Measurements from ENCODE around the gene PAX5.

The PAX5 gene

DNA sequence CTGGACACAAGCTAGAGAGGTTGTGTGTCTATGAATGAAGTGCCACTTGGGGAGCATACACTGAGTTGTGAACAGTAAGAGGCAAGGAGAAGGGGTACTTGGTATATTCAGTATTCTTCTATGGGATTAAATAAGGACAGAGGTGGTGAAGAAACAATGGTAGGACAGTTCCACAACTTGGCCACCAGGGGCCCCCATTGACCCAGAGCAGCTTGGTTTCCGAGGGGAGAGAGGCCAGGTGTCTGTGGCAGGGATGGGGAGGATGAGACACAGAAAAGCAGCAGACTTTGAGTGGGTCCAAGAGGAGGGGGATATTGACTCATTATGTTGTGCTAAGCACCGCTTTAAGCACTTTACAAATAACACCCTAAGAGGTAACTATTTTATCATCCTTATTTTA lies 240.8 kb downstream of the PAX5 start:
- no peak for DNase-seq

GRCh38 chr9:36791222-36791950 lies 242.7 kb downstream of the PAX5 start:
- no peak for DNase-seq

DNA sequence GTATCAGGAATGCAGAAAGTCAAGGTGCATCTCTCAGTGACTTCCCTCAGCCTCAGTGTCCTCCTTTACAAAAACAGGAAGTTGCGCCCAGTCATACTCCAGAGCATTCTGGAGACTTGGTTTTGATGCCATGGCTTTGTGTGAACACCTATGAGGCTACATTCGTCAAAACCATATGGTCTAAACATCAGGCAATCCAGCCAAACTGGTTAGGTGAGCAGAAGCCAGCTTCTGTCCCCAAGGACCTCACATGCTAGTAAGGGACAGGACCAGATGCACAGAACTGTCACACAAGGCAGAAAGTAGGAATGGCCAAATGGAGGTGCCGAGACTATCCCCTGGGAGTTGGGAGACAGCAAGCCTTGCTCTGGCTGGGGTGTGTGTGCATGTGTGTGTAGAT lies 244.2 kb downstream of the PAX5 start:
- no peak for DNase-seq

DNA sequence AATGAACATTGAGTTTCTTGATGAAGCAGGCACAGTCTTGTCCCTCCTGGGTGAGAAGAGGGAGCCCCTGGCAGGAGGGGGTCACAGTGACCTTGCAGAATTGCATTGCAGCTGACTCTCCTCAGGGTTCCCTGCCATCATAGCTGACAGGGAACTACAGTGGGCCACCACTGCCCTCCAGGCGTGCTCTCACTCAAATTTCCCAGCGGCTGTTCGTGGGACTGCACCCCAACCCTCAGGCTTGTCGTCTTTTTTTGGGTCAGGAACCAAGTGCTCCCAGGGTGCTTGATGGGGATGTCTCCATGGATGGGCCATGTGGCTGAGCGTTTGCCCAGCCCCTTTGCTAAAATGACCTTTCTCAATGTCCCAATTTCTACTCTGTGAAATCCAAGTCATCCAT lies 245.5 kb downstream of the PAX5 start:
- no peak for DNase-seq

- no peak for DNase-seq
Measured at GRCh38 chr9:36787709-36788108, 246.4 kb downstream of the PAX5 start.
